Measurements from ENCODE around the gene SORCS2. TPM values are rescaled to one million over a fixed set of nuclear protein-coding genes. Genes with fewer than 3 reads are reported as not detected.

Gene SORCS2
- total RNA-seq, 1 donor from 2014 or later = 6.9 TPM

DNA sequence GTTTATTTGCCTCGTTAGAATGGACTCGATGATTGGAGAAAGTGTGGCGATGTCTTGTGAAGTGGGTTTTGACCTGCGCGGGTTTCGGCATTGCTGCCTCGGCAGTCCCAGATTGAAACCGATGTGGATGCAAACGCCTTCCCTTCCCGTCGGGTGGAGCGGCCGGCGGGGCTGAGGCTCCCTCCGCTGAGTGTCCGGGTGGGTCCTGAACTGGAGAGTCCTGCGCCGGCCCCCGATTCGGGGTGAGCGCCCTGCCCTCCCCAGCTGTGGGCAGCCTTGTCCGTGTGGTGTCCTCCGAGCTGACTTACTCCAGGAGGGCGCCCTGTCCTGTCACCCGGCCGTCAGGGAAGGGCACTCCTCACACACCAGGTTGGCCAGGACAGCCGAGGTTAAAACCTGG lies 317.7 kb downstream of the SORCS2 start:
- intact Hi-C loops (cut with DNase I) = no loop called here
- DNase-seq (ENCODE audit: low spot score) = no peak

DNA sequence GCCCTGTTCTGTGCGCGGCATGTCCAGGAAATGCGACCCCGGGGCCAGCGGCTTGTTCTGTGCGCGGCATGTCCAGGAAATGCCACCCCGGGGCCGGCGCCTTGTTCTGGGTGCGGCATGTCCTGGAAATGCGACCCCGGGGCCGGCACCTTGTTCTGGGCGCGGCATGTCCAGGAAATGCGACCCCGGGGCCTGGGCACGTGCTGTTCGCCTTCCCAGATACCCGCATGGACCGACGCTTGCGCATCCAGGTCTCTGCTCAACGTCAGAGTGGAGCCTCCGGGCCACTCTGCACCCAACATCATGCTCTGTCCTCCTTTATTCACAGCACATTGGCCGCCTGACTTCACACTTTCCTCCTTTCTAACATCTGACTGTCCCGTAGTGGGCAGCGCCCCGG lies 318.2 kb downstream of the SORCS2 start:
- DNase-seq (ENCODE audit: low spot score) = no peak
- intact Hi-C loops (cut with DNase I) = no loop called here

DNA sequence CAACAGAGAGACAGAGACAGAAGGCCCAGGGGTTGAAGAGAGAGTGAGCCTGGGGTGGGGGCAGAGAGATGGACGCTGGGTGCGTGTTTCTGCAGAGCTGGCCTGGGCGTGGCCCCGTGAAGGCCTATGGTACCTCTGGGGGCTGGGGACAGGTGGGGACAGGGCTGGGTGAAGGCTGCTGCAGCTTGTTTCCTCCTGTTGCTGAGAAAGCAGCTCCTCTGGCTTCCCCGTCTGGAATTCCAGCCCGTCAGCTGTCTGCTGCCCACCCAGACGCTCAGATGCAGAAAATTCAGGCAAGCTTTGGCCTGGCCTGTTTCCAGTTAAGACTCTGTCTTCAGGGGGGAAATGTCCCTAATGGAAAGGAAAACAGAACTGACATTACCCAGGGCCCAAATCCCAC lies 319.2 kb downstream of the SORCS2 start:
- intact Hi-C loops (cut with DNase I) = no loop called here
- DNase-seq (ENCODE audit: low spot score) = no peak

DNA sequence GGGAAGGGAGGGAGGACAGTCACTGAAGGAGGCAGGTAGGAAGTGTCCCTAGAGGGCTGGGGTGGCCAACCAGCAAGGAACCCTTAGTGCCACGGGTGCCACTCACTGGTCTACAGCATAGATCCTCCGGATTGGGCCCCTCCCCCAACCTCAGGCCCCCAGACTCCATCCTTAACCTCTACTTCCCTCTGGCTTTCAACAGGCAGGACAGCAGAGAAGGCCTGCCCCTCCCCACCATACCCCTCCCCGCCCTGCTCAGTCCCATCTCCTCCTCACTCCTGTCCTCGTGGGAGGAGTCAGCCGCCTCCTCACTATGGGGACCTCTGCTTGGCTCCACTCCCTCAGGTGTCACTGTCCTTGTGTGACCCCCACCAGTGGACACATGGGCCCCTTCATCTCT lies 320.1 kb downstream of the SORCS2 start:
- no peak for DNase-seq (ENCODE audit: low spot score)
- intact Hi-C loops (cut with DNase I) = no loop called here

DNA sequence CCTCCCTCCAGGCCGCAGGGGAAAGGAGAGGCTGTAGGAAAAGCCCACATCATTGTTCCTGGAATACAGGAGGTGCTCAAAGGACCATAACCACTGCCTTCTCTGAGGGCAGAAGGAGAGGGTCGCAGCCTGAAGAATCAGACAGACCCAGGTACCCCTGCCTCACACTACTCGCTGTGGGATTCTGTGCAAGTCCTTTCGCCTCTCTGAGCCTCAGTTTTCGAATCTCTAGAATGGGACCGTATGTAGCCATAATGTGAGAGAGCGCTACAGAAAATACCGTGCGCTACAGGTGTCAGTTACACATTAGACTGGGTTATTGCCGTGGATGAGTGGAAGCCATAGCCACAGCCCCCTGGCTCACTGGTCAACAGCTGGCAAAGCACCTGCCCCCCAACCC lies 320.6 kb downstream of the SORCS2 start:
- intact Hi-C loops (cut with DNase I) = no loop called here
- no peak for DNase-seq (ENCODE audit: low spot score)

DNA sequence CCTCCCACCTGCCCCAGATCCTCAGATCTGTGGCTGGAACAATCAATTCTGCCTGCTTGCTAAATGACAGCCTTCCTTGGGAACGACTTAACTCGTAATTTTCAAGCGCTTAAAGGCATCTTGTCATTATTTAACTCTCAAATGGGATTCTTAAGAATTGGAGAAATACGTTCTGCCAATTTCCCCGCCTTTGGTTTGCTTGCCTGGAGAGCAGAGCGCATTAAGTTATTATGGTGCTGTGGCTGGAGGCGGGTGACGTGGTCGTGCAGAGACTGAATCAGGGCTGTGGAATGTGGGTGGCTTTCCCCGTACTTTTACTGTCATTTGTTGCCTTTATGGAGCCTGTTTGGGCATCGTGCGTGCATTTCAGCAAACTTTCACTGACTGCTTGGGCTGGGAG lies 321.3 kb downstream of the SORCS2 start:
- no peak for DNase-seq (ENCODE audit: low spot score)
- intact Hi-C loops (cut with DNase I) = no loop called here

DNA sequence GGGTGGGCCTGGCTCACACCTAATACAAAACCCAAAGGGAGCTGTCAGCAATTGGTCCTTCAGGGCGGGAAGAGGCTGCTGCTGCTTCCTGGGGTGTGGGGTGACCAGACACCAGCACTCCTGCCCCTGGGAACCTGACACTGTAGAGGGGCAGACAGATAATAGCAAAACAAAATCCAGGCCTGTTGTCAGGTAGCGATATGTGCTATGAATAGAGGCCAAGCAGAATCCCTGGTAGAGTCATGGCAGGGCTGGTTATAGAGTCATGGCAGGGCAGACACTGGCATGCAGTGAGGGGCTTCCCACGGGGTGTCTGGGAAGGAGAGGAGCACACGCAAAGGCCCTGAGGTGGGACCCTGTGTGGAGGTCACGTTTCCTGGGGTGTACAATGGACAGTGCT lies 321.9 kb downstream of the SORCS2 start:
- DNase-seq (ENCODE audit: low spot score) = no peak
- intact Hi-C loops (cut with DNase I) = no loop called here

DNA sequence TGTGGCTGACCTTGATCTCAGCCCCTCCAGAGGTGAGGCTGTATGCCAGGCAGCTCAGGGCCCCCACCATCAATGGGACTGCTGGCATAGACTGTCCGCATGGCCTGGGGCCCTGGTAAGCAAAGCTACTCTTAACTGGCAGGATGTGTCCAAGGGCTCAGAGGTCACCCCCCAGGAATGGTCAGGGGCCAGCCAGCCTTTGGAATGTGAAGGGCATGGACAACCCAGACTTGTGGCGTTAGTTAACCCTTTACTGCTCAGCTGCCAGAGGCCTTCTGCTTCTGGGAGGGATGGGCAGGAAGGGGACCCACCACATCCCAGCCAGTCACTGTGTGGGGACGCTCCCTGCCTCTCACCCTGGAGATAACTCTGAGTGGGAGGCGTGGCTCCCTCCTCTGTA lies 322.5 kb downstream of the SORCS2 start:
- no peak for DNase-seq (ENCODE audit: low spot score)

DNA sequence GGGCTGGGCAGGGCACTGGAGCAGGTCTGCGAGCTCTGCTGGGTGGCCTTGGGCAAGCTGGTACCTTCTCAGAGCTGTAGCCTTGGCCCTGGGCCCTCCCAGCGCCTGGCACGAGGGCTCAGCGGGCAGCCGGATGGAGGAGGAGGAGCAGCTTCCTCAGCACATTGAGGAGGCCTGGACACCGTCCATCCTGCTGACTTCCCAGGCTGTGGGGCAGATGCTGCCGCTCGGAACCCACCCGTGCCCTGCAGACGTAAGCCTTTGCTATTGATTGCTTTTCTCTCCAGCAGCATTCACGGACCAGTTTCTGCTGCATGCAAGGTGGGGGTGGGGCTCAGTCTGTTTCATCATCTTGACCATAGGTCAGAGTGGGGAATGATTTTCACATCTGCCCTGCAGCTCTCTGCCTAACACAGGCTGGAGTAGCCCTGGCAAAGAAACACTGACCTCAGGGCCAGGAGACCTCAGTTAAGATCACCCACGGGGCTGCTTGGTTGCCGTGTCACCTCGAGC lies 323.1 kb downstream of the SORCS2 start:
- intact Hi-C loops (cut with DNase I) = no loop called here
- DNase-seq (ENCODE audit: low spot score) = no peak

More for the DNA sequence above, 322.5 kb downstream of the SORCS2 start:
- intact Hi-C loops (cut with DNase I) = no loop called here

DNA sequence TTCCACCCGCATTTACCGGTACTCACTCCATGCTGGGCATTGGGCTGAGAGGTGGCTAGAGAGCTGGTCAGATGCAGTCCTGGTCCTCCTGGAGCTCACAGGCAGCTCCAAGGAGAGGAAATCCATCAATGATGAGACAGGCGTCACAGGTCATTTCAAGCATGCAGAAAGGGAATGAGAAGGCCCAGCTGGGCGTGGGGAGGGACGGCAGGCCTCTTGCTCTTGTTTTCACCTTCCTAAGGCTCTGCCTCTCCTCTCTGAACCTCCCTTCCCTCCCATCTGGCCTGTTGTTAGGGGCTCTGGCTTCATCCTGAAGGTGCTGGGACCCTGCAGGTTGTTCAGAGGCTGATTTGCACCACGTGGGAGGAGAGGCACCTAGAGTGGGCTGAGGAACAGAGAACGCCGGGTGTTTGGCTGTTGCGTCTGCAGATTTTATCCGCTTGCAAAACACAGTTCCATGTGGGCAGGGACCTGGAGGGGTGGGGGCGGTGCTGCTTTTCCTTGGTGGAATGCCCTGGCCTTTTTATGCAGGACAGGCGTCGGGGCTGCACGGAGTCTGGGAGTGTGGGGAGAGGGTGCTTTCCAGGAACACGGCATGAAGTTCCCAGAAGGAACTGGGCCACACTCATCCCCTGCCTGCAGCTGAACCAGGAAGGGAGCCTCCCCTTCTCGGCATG lies 323.9 kb downstream of the SORCS2 start:
- no peak for DNase-seq (ENCODE audit: low spot score)
- intact Hi-C loops (cut with DNase I) = no loop called here

DNA sequence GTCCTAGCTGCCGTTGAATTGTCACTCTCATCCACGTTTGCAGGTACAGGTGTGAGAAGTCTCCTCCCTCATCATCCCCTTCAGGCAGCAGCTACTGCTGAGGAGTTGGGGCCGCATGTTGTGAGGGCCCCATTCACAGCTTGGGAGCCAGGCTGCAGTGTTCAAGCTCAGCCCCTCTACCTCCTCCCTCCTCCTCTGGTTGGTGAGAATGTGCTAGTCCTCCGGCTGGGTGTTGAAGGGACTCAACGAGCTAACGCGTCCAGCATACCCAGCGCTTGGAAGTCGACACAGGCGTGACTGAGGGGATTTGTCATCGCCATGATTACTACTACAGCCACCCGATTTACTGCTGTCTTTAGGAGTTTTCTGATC lies 324.4 kb downstream of the SORCS2 start:
- DNase-seq (ENCODE audit: low spot score) = no peak
- intact Hi-C loops (cut with DNase I) = no loop called here

DNA sequence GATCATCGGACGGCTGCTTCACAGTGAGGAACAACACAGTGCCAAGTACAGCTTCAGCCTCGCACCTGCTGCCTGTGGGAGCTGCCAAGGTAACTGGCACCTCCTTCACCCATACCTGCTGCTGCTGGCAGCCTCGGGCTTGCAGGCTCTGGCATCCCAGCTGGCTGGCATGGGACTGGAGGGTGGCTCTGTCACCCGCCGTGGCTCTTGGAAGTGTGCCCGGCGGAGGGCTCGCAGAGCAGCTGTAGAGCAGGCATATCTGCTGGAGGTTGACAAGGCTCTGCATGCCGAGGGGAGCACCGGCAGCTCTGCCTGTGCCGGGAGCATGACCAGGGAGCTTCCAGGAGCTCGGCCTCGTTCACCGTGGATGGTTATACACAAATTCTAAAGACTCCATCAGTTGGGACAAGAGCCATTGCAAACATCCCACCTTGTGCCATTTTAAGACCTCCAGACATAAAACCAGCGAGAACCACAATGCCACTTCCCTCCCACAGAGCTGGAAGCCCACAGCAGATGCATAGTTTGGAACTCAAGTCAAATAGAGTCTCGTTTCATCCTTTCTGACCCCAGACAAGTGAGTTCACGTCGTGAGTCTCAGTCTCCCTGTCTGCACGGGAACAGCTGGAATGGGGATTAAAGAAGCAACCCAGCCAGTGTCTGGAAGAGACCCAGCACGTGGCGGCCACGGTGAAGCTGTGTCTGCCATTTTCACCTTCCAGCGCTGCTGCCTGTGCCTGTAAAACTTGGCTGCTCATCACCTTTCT lies 326.7 kb downstream of the SORCS2 start:
- no peak for DNase-seq (ENCODE audit: low spot score)
- intact Hi-C loops (cut with DNase I) = loop anchor here (2.0 kb wide), 1 partner anchor 112 kb away; no protein-coding TSS in a partner anchor

DNA sequence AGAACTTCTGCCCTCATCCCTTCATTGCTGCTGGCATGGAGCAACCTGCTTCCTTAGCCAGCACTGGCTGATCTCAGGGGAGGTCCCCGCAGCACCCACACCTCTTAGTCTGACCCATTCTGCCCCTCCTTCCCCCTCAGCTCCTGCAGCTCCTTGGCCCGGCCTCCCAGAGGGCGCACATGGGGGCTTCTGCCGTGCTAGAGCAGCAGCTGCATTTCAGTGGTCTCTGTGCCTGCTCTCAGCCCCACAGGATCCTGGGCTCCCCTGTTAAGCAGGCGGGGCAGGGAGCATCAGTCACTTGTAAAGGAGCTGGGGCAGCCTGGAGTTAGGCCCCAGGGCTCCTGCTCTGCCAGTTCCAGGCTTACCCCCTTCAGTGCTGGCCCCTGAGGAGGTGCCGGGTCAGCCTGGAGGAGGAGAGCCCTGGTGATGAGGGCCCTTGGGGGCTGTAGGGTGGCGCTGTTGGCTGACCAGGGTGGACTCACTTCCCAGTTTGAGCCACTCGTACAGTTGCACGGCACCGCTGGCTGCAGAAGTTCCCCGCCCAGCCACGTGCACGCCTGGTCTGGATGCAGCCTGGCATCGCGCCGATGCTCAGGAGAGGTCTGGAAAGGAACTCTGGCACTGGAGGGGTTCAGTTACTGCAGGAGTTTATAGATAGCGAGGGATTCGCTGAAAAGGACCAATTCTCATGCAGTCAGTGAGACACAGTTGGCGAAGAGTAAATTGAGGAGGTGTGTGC lies 327.5 kb downstream of the SORCS2 start:
- DNase-seq (ENCODE audit: low spot score) = no peak
- intact Hi-C loops (cut with DNase I) = loop anchor here (2.0 kb wide), 1 partner anchor 111 kb away; no protein-coding TSS in a partner anchor

DNA sequence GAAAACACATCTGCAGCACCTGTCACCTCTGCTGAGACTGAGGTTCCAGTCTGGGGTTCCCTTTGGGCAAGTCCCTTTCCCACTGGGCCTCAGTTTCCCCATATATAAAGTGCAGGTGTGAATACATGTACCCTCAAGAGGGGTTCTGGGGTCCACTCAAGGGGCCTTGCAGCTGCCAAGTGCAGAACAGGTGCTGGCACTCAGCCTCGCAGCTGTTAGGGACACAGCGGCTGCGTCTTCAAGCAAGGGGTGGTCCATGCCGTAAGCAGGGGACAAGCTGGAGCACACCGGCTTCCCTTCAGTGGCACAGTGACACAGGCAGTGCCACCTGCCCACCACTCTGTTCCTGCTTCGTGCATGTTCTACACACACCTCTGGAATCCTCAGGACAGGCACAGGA lies 329.3 kb downstream of the SORCS2 start:
- intact Hi-C loops (cut with DNase I) = no loop called here

DNA sequence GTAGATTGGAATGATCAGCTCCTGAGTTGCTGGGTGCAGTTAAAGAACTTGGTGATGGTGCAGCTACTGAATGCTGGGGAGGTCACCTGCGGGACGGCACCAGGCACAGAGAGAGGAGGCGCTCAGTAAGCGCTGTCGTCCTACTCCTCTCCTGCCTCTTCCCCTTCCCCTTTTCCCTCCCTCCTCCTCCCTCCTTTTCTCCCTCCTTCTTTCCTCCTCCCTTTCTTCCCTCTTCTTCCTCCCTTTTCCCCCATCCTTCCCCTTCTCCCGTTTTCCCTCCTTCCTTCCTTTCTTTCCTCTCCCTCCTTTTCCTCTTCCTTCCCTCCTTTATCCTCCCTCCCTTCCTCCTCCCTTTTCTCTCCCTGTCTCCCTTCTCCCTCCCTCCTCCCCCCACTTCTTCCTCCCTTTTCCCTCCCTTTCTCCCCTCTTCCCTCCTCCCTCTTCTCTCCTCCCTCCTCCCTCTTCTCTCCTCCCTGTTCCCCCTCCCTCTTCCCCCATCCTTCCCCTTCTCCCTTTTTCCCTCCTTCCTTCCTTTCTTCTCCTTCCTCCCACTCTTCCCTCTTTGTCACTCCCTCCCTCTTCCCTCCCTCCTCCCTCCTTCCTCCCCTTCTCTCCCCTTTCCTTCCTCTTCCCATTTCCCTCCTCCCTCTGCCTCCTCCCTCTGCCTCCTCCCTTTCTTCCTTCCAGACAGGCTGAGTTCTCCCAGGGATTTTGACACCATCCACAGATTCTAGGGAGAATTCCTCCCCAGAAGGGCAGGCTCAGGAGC lies 330.3 kb downstream of the SORCS2 start:
- intact Hi-C loops (cut with DNase I) = no loop called here

More for the DNA sequence above, 329.3 kb downstream of the SORCS2 start:
- no peak for DNase-seq (ENCODE audit: low spot score)

DNA sequence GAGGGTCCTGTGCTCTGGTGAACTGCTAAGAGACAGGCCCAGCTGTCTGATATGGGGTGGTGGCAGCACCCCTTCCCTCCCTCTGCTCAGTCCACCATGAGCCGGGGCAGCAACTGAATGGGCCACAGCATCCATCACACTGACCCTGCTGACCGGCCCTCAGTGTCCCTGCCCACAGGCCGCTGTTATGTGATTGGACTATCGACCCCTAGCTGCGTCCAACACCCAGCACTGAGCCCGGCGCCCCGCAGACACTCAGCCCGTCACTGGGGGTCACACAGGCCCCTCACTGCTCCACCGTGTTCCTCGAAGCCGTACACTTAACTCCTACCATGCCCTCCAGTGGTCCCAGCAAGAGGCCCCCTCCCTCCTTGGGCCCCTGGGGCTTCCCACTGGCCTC lies 331.2 kb downstream of the SORCS2 start:
- DNase-seq (ENCODE audit: low spot score) = no peak
- intact Hi-C loops (cut with DNase I) = no loop called here

More for the DNA sequence above, 330.3 kb downstream of the SORCS2 start:
- DNase-seq (ENCODE audit: low spot score) = no peak

DNA sequence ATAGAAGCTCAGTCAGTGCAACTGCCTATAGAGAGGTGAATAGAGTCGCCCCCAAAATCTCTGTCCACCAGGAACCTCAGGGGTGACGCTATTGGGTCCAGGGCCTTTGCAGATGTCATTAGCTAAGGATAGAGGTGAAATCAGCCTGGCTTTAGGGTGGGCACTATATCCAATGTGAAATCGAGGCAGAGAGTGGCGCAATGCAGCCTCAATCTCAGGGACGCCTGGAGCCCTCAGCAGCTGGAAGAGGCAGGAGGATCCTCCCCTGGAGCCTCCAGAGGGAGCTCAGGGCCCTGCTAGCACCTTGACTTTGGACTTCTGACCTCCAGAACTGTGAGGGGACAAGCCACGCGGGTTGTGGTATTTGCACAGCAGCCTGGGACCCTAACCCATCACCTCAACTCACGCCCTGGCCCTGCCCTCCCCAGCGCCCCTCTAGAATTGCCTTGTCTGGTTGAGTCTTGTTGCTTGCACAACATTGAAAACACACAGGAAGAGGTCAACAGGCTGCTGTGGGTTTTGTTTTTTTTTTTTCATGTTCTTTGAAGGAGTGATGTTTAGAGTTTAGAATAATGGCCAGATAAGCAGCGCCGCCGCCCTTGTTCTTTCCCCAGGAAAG lies 331.8 kb downstream of the SORCS2 start:
- DNase-seq (ENCODE audit: low spot score) = no peak
- intact Hi-C loops (cut with DNase I) = no loop called here

DNA sequence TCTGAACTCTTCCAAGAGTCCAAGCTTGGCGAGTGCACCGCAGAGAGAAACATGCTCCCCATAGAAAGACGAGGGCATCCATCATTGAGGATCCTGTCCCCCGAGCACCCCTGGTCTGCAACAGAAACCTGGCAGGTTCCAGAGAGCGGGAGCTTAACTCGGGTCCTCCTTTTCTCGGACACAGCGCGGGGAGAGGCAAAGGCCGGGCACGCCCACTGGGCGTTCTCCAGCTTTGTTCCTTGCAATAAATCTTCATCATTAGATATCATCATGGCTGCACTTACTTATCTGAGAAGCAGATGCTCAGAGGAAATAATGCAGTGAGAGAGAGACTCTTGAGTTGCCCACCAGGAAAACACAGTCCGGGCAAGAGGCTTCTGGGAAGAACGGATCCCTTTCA lies 332.5 kb downstream of the SORCS2 start:
- DNase-seq (ENCODE audit: low spot score) = no peak
- intact Hi-C loops (cut with DNase I) = no loop called here

DNA sequence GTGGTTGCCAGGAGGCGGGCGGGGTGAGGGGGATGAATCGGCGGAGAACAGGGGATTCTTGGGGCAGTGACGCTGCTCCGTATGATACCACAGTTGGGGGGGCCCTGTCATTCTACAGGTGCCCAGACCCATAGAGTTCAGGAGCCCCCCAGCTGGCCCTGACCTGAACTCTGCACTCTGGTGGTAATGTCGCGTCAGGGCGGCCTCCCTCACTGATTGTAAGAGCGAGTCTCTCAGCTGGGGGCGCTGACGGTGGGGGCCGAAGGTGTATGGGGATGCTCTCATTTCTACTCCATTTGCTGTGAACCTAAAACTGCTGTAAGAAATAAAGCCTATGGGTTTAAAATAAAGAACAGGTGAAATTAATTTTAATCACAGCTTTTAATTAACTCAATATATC lies 334.2 kb downstream of the SORCS2 start:
- intact Hi-C loops (cut with DNase I) = no loop called here
- no peak for DNase-seq (ENCODE audit: low spot score)

All from cardiac septum (tissue), 1 donor.